HG03575 (cell line): ENCODE data around the gene MED16.

Source experiments
- ATAC-seq: cut with Tn5 transposase; IDR thresholded peaks from one replicate; pipeline ENCODE4 v1.9.1; 2021; ENCODE audit not compliant: unreplicated experiment, insufficient number of reproducible peaks, low FRiP score; ENCODE audit errors: extremely low read depth

The MED16 gene

GRCh38 chr19:913080-913748, 20.2 kb upstream of the MED16 start, which contains the start of gene R3HDM4:
R3HDM4 (minus strand) TSS chr19:913219; CDS start chr19:913157, 62 bp downstream.
- no peak for ATAC-seq

DNA sequence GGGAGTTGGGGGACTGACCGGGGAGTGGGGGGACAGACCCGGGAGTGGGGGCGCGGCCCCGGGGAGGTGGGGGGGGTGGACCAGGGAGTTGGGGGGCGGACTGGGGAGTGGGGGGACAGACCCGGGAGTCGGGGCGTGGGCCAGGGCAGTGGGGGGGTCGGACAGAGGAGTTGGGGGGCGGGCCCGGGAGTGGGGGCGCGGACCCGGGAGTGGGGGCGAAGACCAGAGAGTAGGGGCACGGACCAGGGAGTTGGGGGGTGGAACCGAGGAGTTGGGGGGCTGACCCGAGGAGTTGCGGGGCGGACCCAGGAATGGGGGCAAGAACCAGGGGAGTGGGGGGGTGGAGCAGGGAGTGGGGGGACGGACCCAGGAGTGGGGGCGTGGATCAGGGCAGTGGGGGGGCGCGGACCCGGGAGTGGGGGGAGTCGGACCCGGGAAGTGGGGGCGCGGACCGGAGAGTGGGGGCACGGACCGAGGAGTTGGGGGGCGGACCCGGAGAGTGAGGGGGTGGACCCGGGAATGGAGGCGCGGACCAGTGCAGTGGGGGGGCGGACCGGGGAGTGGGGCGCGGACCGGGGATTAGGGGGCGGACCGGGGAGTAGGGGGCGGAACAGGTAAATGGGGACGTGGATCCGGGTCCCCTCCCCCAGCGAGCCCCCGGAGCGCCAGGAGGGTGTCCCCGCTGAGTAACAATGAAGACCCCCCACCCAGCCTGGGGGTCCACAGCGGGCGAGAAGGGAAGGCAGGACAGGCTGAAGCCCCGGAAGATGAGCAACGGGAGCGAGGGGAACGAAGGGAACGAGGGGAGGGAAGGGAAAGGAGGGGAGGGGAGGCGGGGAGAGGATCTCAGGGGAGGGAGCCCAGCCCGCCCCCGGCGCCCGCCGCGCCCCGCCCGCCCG, 19.4 kb upstream of the MED16 start:
- ATAC-seq: no peak

DNA sequence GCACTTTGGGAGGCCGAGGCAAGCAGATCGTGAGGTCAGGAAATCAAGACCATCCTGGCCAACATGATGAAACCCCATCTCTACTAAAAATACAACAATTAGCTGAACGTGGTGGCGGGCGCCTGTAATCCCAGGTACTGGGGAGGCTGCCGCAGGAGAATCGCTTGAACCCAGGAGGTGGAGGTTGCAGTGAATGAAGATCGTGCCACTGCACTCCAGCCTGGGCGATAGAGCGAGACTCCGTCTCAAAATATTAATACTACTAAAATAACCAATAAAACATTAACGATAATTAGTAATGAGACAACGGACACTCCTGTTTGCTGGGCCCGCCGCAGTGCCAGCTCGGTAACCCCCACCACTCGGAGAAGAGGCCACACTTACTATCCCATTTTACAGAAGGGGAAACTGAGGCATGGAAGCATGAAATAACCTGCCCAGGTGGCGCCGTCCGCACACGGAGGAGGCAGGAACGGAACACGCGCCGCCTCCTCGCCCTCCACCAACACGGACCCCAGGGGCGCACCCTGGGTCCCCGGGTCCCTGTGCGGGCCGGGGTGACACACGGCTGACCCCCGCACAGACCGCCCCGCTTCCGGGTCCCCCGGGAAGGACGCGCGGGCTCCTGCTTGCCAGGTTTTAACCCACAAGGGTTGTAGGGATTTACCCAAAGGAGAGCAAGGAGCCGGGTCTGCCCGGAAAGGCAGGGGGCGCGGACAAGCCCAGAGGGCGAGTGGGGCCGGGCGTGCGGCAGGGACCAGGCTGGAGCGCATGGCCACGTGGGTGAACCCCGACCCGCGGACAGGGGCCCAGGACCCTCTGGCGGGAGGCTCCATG, 18.4 kb upstream of the MED16 start:
- ATAC-seq: no peak

DNA sequence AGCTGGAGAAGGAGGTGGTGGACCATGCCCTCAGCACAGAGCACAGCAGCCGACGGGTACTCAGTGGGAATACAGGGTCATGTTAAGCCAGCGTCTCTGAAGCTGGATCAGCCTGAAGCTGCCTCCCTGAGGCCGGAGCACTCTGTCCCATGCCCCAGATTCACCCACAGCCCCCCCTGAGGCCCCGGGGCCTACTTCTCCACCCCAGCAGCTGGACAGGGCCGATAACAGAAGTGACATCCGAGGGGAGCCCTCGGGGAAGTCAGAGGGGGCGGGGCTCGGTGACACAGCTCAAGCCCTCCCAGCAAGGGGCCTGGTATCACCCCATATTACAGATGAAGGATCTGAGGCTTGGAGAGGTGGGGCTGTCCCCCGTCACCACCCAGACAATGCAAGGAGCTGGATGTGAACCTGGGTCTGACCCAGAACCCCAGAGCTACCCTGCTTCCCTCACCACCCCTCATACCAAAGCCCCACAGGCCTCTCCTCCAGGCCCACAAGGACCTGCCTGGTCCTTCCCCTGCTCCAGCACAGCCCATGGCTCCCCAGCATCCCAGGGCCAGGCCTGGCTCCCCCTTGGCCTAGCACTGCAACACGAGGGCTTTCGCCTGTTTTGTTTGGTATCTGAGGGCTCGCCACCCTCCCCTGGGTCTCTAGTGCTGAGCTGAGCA, 14.3 kb upstream of the MED16 start:
- no peak for ATAC-seq

DNA sequence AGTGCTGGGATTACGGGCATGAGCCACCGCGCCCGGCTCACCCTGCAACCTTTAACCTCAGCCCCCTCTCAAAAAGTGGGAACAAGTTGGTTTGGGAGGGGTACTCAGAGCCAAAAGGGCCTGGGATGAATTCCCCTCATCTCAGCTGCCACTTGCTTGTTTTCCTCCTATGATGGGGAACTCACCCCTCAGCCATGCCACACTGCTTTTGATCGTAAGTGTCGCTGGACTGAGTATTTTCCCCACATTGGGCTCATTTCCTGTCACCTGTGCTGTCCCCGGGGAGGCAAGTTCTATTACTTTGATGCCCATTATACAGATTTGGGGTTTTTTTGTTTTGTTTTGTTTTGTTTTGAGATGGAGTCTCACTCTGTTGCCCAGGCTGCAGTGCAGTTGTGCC, 13.5 kb upstream of the MED16 start:
- ATAC-seq: no peak

- no peak for ATAC-seq
These were observed 11.6 kb upstream of the MED16 start for GRCh38 chr19:904545-904944.

DNA sequence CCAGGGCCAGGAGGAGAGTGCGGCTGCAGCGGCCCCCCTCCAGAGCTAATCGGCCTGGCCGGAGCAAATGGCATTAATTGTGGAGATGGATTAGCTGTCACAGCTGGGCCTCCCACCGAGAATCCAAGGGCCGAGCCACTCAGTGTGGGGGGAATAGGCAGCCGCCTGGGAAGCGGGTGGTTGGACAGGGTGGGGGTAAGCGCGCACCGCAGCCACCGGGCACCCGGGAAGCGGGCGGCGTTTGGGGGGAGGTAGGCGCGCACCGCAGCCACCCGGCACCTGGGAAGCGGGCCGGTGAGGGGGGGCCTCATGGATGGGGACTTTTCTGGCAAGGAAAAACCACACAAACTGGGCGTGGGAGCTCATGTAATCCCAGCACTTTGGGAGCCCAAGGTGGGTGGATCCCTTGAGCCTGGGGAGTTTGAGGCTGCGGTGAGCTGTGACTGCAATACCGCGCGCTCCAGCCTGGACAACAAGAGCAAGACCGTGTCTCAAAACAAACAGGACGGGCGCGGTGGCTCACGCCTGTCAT, 10.3 kb upstream of the MED16 start:
- no peak for ATAC-seq

DNA sequence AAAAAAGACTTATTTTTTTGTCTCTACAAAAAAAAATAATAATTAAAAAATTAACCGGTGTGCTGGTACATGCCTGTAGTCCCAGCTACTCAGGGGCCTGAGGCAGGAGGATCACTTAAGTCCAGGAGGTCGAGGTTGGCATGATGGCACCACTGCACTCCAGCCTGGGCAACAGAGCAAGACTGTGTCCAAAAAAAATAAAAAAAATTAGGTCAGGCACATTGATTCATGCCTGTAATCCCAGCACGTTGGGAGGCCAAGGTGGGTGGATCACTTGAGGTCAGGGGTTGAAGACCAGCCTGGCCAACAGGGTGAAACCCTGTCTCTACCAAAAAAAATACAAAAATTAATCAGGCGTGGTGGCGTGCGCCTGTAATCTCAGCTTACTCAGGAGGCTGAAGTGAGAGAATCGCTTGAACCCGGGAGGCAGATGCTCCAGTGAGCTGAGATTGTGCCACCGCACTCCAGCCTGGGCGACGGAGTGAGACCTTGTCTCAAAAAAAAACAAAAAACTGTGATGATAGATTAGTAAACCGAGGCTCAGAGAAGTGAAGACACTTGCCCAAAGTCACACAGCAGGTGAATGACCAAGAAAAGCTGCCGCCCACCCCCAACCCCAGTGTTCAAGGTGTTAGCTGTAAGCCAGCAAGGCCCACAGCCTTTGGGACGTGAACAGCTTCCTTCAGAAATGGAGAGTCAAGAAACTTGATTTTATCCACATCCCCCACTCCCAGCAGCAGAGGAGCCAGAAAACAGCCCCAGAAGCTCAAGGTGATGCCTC, 9.6 kb upstream of the MED16 start:
- ATAC-seq: no peak

- no peak for ATAC-seq
These were observed 9.0 kb upstream of the MED16 start for GRCh38 chr19:902093-902370.

GRCh38 chr19:901216-902092, 8.5 kb upstream of the MED16 start:
- ATAC-seq: no peak

DNA sequence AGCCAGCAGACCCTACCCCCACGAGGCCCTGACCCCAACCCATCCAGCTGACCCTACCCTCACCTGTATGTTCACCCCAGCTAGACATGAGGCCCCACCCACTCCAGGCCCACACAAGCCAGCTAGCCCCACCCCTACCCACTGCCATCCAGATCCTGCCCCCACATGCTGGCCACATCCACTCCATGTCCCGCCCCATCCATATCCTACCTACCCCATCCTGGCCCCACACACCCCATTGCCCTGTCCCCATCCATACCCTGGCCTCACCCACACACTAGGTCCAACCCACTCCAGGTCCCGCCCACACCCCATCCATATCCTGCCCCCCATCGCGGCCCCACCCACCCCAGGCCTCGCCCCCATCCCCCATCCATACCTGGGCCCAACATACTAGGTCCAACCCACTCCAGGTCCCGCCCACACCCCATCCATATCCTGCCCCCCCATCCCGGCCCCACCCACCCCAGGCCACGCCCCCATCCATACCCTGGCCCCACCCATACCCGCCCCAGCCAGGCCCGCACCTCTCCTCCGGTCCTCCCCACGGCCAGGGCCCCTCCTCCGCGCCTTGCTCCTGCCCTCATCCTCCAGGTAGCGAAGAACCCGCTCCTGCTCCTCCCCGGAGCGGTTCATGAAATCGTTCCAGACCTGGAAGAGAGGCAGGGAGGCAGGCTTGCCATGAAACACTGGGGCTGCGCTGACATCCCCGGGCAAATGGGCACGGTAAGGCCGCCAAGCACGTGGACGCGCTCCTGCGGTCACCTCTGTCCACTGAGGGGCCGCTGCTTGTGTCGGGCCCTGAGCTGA, 7.5 kb upstream of the MED16 start:
- ATAC-seq: no peak

DNA sequence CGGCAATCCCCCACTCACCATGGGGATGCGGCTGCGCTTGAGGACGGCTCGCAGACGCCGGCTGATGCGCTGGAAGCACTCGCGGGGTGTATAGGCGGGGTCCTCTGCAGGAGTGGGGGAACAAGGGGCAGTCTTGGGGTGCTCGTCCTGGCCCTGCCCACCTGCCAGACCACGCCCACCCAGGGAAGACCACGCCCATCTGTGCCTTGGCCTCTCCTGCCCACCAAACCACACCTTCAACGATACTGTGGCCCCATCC, 7.0 kb upstream of the MED16 start:
- no peak for ATAC-seq

- no peak for ATAC-seq
These were observed 6.5 kb upstream of the MED16 start for GRCh38 chr19:899336-900042.

DNA sequence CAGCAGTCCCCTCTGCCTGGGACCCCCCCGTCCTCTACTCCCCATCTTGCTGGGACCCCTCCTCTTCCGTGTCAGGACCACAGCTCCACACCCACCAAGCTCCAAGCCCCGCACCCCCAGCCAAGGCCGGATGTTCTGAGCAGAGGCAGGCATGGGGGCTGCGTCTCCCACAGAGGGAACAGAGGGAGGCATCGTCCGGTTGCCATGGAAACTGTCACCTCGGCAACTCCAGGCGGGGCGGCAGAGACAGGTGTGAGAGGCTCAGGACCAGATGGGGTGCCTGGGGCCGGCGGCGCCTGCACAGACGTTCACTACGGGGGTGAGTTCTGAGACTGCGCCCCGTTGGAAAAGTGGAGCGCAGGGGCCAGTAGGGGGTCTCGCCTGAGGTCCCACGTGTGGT, 5.7 kb upstream of the MED16 start:
- no peak for ATAC-seq

- no peak for ATAC-seq
These were observed 4.6 kb upstream of the MED16 start for GRCh38 chr19:897442-898039.

DNA sequence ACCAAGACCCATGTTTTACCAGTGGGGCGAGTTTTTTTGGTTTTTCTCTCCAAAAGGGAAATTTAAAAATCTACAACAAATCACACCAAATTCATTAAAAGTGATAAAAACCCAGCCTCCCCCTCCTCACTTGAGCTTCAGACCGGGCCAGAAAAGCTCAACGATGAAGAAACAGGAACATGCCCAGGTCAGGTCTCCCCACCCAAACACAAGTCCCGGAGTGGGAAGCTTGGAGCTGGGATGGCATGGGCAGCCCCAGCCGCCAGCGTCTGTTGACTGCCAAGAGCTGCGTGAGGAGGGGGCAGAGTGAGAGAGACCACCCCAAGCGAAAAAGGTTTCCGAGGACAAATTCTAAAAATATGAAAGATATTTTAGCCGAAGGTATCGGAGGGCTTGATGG, 4.0 kb upstream of the MED16 start:
- ATAC-seq: no peak
